GM06990 (cell line): ENCODE results near the gene PGGHG.
"Not testable (repeated sequence)": the region's sequence is repeated elsewhere in the genome, so short reads cannot be mapped to it uniquely, and the experiment has no call there.

ENCODE experiments used
- DNase-seq: peaks from one replicate; pipeline ENCODE4 v3.0.0-alpha.2; 2011; ENCODE audit not compliant: insufficient read length; ENCODE audit errors: extremely low read depth
- H3K27me3 ChIP-seq: replicated peaks from 2 replicates; pipeline ENCODE4 v1.6.0; 2011; ENCODE audit warnings: low read length; ENCODE audit not compliant: control insufficient read depth, insufficient read depth
- H3K36me3 ChIP-seq: 2 replicates; pipeline ENCODE4 v1.5.1; 2011; ENCODE audit warnings: low read length; ENCODE audit not compliant: control insufficient read depth, insufficient read depth
- H3K4me3 ChIP-seq: replicated peaks from 2 replicates; pipeline ENCODE4 v1.5.1; 2011; ENCODE audit warnings: low read depth, mild to moderate bottlenecking, control low read depth, low read length
- CTCF ChIP-seq: IDR thresholded peaks from 2 replicates; pipeline ENCODE4 v1.5.1; 2011; ENCODE audit warnings: low read length, control low read depth, mild to moderate bottlenecking, inconsistent platforms; ENCODE audit not compliant: insufficient read depth, poor library complexity, severe bottlenecking

Gene PGGHG

GRCh38 chr11:285021-285893 lies 3.7 kb upstream of the PGGHG start:
- H3K27me3 ChIP-seq: peaks cover 2% of the 10 kb centered on the region; the same call in 1 of the 2 replicates
- H3K36me3 ChIP-seq: no peaks in the 10 kb centered on the region
- no peak overlapping the region for H3K4me3 ChIP-seq
- DNase-seq: no peak
- TF ChIP-seq CTCF: no peak

- Histone ChIP-seq H3K36me3 (no peaks in the 10 kb centered on the region), H3K4me3 (no peak overlapping the region), H3K27me3 (peaks cover 2% of the 10 kb centered on the region; the same call in 1 of the 2 replicates)
- TF ChIP-seq CTCF: no peak
- no peak for DNase-seq
These were observed 3.1 kb upstream of the PGGHG start for GRCh38 chr11:285894-286220.

GRCh38 chr11:286977-287820 lies 1.7 kb upstream of the PGGHG start:
- 0 out of 2 replicates have a peak overlapping the region, but pooled peaks have one; percentile 9 for H3K4me3 ChIP-seq
- H3K36me3 ChIP-seq, H3K27me3 ChIP-seq, DNase-seq: not testable (repeated sequence)

GRCh38 chr11:287821-288477 lies 977 bp upstream of the PGGHG start:
- TF ChIP-seq CTCF: no peak
- peak overlapping the region; percentile 62 for H3K4me3 ChIP-seq
- DNase-seq: no peak
- no peaks in the 10 kb centered on the region for H3K27me3 ChIP-seq
- no peaks in the 10 kb centered on the region; the same call in 1 of the 2 replicates for H3K36me3 ChIP-seq

GRCh38 chr11:289398-289711 lies 429 bp downstream of the PGGHG start:
- no peak for TF ChIP-seq CTCF
- no peak for DNase-seq
- Histone ChIP-seq H3K4me3 (peak overlapping the region; percentile 62), H3K36me3 (peaks cover 1% of the 10 kb centered on the region), H3K27me3 (no peaks in the 10 kb centered on the region)
